Measurements from ENCODE around the gene STK33. TPM values are rescaled to one million over a fixed set of nuclear protein-coding genes. Genes with fewer than 3 reads are reported as not detected.

STK33 gene
- total RNA-seq, 2 experiments from 2014 or later: not detected

GRCh38 chr11:8503910-8504364 is 90.1 kb downstream of the STK33 start:
- intact Hi-C loops (cut with DNase I, micrococcal nuclease): no loop called here
- CTCF ChIA-PET: no interaction called here

GRCh38 chr11:8501836-8502235 is 92.2 kb downstream of the STK33 start:
- Histone ChIP-seq H3K36me3 (ENCODE audit: insufficient read depth, low read length) (no peaks in the 10 kb centered on the region), H3K4me3 (ENCODE audit: low read length) (no peak overlapping the region), H3K9me3 (ENCODE audit: control insufficient read depth in 1 of 2, insufficient read depth in 1 of 2, low read length in 2 of 2) (peaks cover 0 to 5% of the 10 kb centered on the region in 2 experiments), H3K27ac (ENCODE audit: low read depth in 1 of 2, low read length in 2 of 2) (no peak overlapping the region), H3K27me3 (ENCODE audit: control insufficient read depth in 1 of 2, insufficient read depth in 2 of 2, low read length in 2 of 2) (no peaks in the 10 kb centered on the region), H3K4me1 (ENCODE audit: insufficient read depth, low read length) (no peaks in the 10 kb centered on the region)
- ChIA-PET CTCF (no interaction called here), POLR2A (no interaction called here)
- TF ChIP-seq CTCF (IDR thresholded peaks at IDR 0.05): no peak
- H3K27ac Mint-ChIP-seq: no peak overlapping the region
- no peak for ATAC-seq (ENCODE audit: poor library complexity)
- no peaks in the 10 kb centered on the region for H3K36me3 Mint-ChIP-seq (ENCODE audit: low read depth)
- no peak overlapping the region for H3K4me3 Mint-ChIP-seq
- H3K27me3 Mint-ChIP-seq: no peaks in the 10 kb centered on the region
- H3K4me1 Mint-ChIP-seq (ENCODE audit: low read depth): no peaks in the 10 kb centered on the region
- peaks cover 11% of the 10 kb centered on the region for H3K9me3 Mint-ChIP-seq
- DNase-seq: no peak
- intact Hi-C loops (cut with DNase I, micrococcal nuclease): no loop called here

More at GRCh38 chr11:8503910-8504364, 90.1 kb downstream of the STK33 start:
- Histone ChIP-seq H3K27me3 (ENCODE audit: control insufficient read depth in 1 of 2, insufficient read depth in 2 of 2, low read length in 2 of 2) (no peaks in the 10 kb centered on the region), H3K4me1 (ENCODE audit: insufficient read depth, low read length) (no peaks in the 10 kb centered on the region), H3K36me3 (ENCODE audit: insufficient read depth, low read length) (no peaks in the 10 kb centered on the region), H3K4me3 (ENCODE audit: low read length) (no peak overlapping the region), H3K9me3 (ENCODE audit: control insufficient read depth in 1 of 2, insufficient read depth in 1 of 2, low read length in 2 of 2) (no peaks in the 10 kb centered on the region), H3K27ac (ENCODE audit: low read depth in 1 of 2, low read length in 2 of 2) (no peak overlapping the region)
- no peak for DNase-seq
- Mint-ChIP-seq H3K27me3 (no peaks in the 10 kb centered on the region), H3K36me3 (ENCODE audit: low read depth) (no peaks in the 10 kb centered on the region), H3K4me1 (ENCODE audit: low read depth) (no peaks in the 10 kb centered on the region), H3K27ac (no peak overlapping the region), H3K4me3 (no peak overlapping the region), H3K9me3 (peaks cover 5% of the 10 kb centered on the region)
- TF ChIP-seq CTCF (IDR thresholded peaks at IDR 0.05): no peak
- POLR2A ChIA-PET: no interaction called here
- no peak for ATAC-seq (ENCODE audit: poor library complexity)

GRCh38 chr11:8488395-8488794 is 105.6 kb downstream of the STK33 start:
- POLR2A ChIA-PET: no interaction called here
- Histone ChIP-seq H3K36me3 (ENCODE audit: insufficient read depth, low read length) (no peaks in the 10 kb centered on the region), H3K27me3 (ENCODE audit: control insufficient read depth in 1 of 2, insufficient read depth in 2 of 2, low read length in 2 of 2) (peaks cover 0 to 3% of the 10 kb centered on the region in 2 experiments), H3K9me3 (ENCODE audit: control insufficient read depth in 1 of 2, insufficient read depth in 1 of 2, low read length in 2 of 2) (peaks cover 0 to 8% of the 10 kb centered on the region in 2 experiments), H3K27ac (ENCODE audit: low read depth in 1 of 2, low read length in 2 of 2) (no peak overlapping the region), H3K4me3 (ENCODE audit: low read length) (no peak overlapping the region), H3K4me1 (ENCODE audit: insufficient read depth, low read length) (no peaks in the 10 kb centered on the region)
- CTCF ChIA-PET: no interaction called here
- no peak overlapping the region for H3K27ac Mint-ChIP-seq
- H3K36me3 Mint-ChIP-seq (ENCODE audit: low read depth): no peaks in the 10 kb centered on the region
- H3K27me3 Mint-ChIP-seq: peaks cover 10% of the 10 kb centered on the region
- TF ChIP-seq CTCF (IDR thresholded peaks at IDR 0.05): no peak
- no peak for DNase-seq
- no peak overlapping the region for H3K4me3 Mint-ChIP-seq
- no peak for ATAC-seq (ENCODE audit: poor library complexity)
- H3K4me1 Mint-ChIP-seq (ENCODE audit: low read depth): no peaks in the 10 kb centered on the region
- intact Hi-C loops (cut with DNase I, micrococcal nuclease): no loop called here
- H3K9me3 Mint-ChIP-seq: no peaks in the 10 kb centered on the region
